GM21576 (cell line): Measurements from ENCODE around the gene SLC66A2.

Experiments
- ATAC-seq: cut with Tn5 transposase; IDR thresholded peaks from one replicate; pipeline ENCODE4 v1.9.1; 2021; ENCODE audit warnings: mild to moderate bottlenecking, moderate library complexity; ENCODE audit not compliant: unreplicated experiment

SLC66A2 gene

GRCh38 chr18:79938196-79938595 is 13.3 kb downstream of the SLC66A2 start:
- ATAC-seq, result no peak

GRCh38 chr18:79937103-79937860 is 14.2 kb downstream of the SLC66A2 start:
- no peak for ATAC-seq

- no peak for ATAC-seq
Observed at GRCh38 chr18:79936641-79937040, 14.8 kb downstream of the SLC66A2 start.

- no peak for ATAC-seq
Observed at GRCh38 chr18:79935925-79936324, 15.5 kb downstream of the SLC66A2 start.

- no peak for ATAC-seq
Observed at GRCh38 chr18:79935499-79935898, 16.0 kb downstream of the SLC66A2 start.

- ATAC-seq, result no peak
Observed at GRCh38 chr18:79935098-79935480, 16.4 kb downstream of the SLC66A2 start.

- no peak for ATAC-seq
Observed at GRCh38 chr18:79934311-79935097, 16.9 kb downstream of the SLC66A2 start.

- no peak for ATAC-seq
Observed at GRCh38 chr18:79933765-79934164, 17.7 kb downstream of the SLC66A2 start.

GRCh38 chr18:79932907-79933306 is 18.5 kb downstream of the SLC66A2 start:
- no peak for ATAC-seq

- ATAC-seq, result no peak
Observed at GRCh38 chr18:79931475-79931874, 20.0 kb downstream of the SLC66A2 start.

- ATAC-seq, result no peak
Observed at GRCh38 chr18:79930020-79930642, 21.3 kb downstream of the SLC66A2 start.

GRCh38 chr18:79928563-79928960 is 22.9 kb downstream of the SLC66A2 start:
- ATAC-seq, result no peak

GRCh38 chr18:79927607-79928562 is 23.6 kb downstream of the SLC66A2 start:
- no peak for ATAC-seq

GRCh38 chr18:79926715-79927606 is 24.5 kb downstream of the SLC66A2 start:
- no peak for ATAC-seq

- ATAC-seq, result no peak
Observed at GRCh38 chr18:79926306-79926705, 25.1 kb downstream of the SLC66A2 start.

GRCh38 chr18:79924814-79925731 is 26.4 kb downstream of the SLC66A2 start:
- ATAC-seq, result no peak

GRCh38 chr18:79923896-79924585 is 27.4 kb downstream of the SLC66A2 start:
- no peak for ATAC-seq

- ATAC-seq, result no peak
Observed at GRCh38 chr18:79922971-79923411, 28.5 kb downstream of the SLC66A2 start.
